Suprapubic skin (tissue), 3 donors: ENCODE results near the gene HAVCR1.

Source experiments
- CTCF ChIP-seq, 2 donors: fragments of 200-600 bp in 1 of 2; fragments of 450-650 bp in 1 of 2; sonication (generic) in 1 of 2; IDR thresholded peaks; one replicate each; pipeline ENCODE4 v1.5.1; 2016 to 2019; ENCODE audit warnings: antibody characterized with exemption in 2 of 2, mild to moderate bottlenecking in 1 of 2, moderate library complexity in 1 of 2
- EP300 ChIP-seq: sonication (generic); formaldehyde crosslinking; IDR thresholded peaks from one replicate; pipeline ENCODE4 v1.6.1; 2017; ENCODE audit warnings: antibody characterized with exemption
- POLR2A ChIP-seq, 2 donors: fragments of 450-650 bp; IDR thresholded peaks; one replicate each; pipeline ENCODE4 v1.6.1; 2017; ENCODE audit warnings: antibody characterized with exemption in 2 of 2, mild to moderate bottlenecking in 2 of 2, moderate library complexity in 2 of 2

- TF ChIP-seq POLR2A (IDR thresholded peaks at IDR 0.05) (no peak), CTCF (IDR thresholded peaks at IDR 0.05) (no peak), EP300 (no peak)
Observed at GRCh38 chr5:157072508-157072907, 13.6 kb upstream of the HAVCR1 start.
